ENCODE measurements around the gene SLX9.
A peak's percentile ranks its signal among the peaks of the same experiment; 100 is the strongest.

SLX9 gene

GRCh38 chr21:44921928-44922327 lies 17.9 kb upstream of the SLX9 start:
- TF ChIP-seq CTCF (IDR thresholded peaks at IDR 0.05; ENCODE audit: low read depth, low read length): no peak
- no peak for DNase-seq (ENCODE audit: low read depth in 2 of 2)
- no peak overlapping the region for H3K4me3 ChIP-seq (replicated peaks in 1 of 2; ENCODE audit: low read depth in 2 of 2, low read length in 2 of 2)

GRCh38 chr21:44923480-44924084 lies 16.2 kb upstream of the SLX9 start:
- no peak overlapping the region for H3K4me3 ChIP-seq (replicated peaks in 1 of 2; ENCODE audit: low read depth in 2 of 2, low read length in 2 of 2)

DNA sequence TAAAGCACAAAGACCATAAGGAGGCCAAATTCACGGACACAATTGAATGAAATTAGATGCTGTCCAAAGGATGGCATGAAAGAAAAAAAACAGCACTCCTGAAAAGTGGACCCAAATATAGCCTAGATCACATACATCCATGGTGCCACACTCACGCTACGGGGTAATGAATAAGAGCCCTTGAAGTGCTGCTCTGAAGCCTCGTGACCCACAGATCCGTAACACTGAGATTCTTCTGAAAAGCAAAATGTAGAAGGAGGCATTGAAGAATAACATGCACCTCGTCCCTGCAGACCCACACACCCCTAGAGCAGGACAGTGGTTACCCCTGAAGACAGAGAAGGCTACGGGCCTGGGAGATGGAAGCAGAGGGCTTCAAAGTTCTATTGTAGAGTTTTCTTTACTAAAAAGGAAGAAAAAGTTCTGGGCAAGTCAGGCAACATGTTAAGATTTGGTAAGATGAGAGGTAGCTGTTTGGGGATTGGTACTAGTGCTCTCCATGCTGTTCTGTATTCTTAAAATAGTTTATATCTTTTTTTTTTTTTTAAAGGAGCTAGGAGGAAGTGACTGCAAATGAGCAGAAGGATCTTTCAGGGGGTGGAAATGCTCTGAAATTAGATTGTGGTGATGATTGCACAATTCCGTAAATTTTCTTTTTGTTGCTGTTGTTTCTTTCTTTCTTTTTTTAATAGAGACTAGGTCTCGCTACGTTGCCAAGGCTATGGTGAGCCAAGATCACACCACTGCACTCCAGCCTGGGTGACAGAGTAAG lies 15.0 kb upstream of the SLX9 start:
- H3K4me3 ChIP-seq (replicated peaks in 1 of 2; ENCODE audit: low read depth in 2 of 2, low read length in 2 of 2): no peak overlapping the region
- TF ChIP-seq CTCF (IDR thresholded peaks at IDR 0.05; ENCODE audit: low read depth, low read length): no peak
- DNase-seq (ENCODE audit: low read depth in 2 of 2): peak; percentile 79 to 85

More at GRCh38 chr21:44923480-44924084, 16.2 kb upstream of the SLX9 start:
- TF ChIP-seq CTCF (IDR thresholded peaks at IDR 0.05; ENCODE audit: low read depth, low read length): no peak
- no peak for DNase-seq (ENCODE audit: low read depth in 2 of 2)

DNA sequence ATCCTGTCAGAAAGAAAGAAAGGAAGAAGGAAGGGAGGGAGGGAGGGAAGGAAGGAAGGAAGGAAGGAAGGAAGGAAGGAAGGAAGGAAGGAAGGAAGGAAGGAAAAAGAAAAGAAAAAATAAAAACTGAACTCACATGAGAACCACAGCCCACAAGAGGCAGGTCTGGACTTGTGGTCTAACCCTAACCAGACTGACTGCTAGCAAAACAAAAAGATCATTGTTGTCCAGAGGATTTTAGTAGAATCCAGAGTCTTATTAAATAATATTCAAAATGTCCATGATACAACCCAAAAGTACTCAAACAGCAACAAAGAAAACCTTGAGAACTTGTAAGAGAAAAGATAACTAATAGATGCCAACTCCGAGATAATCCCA lies 14.5 kb upstream of the SLX9 start:
- no peak overlapping the region for H3K4me3 ChIP-seq (replicated peaks in 1 of 2; ENCODE audit: low read depth in 2 of 2, low read length in 2 of 2)
- DNase-seq (ENCODE audit: low read depth in 2 of 2): no peak
- no peak for TF ChIP-seq CTCF (IDR thresholded peaks at IDR 0.05; ENCODE audit: low read depth, low read length)

GRCh38 chr21:44926331-44927101 lies 13.3 kb upstream of the SLX9 start:
- DNase-seq (ENCODE audit: low read depth in 2 of 2): no peak
- H3K4me3 ChIP-seq (replicated peaks in 1 of 2; ENCODE audit: low read depth in 2 of 2, low read length in 2 of 2): no peak overlapping the region
- TF ChIP-seq CTCF (IDR thresholded peaks at IDR 0.05; ENCODE audit: low read depth, low read length): no peak

DNA sequence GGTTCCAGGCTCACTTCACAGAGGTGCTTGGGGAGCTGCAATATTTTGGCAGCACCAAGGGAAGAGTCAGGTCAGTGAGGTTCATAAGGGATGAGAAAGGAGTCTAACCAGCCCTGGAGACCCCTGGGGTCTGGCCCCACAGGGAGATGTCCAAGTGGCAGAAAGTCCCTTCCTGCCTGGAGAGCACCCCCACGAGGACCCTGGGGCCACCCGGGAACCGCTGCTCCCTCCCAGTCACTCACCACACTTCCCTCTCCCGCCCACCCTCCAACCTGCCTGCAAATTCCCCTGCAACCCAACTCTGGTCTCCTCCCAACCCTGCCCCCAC lies 12.6 kb upstream of the SLX9 start:
- no peak for TF ChIP-seq CTCF (IDR thresholded peaks at IDR 0.05; ENCODE audit: low read depth, low read length)
- no peak overlapping the region for H3K4me3 ChIP-seq (replicated peaks in 1 of 2; ENCODE audit: low read depth in 2 of 2, low read length in 2 of 2)
- no peak for DNase-seq (ENCODE audit: low read depth in 2 of 2)

All from cardiac fibroblast (primary cell).